Measurements from ENCODE around the gene FZR1.

Gene FZR1

GRCh38 chr19:3474614-3475013 is 31.5 kb upstream of the FZR1 start:
- no peak for DNase-seq

GRCh38 chr19:3475449-3475848 is 30.7 kb upstream of the FZR1 start:
- DNase-seq = no peak

- no peak for DNase-seq
Observed at GRCh38 chr19:3476830-3477229, 29.3 kb upstream of the FZR1 start.

- DNase-seq = no peak
Observed at GRCh38 chr19:3477506-3477905, 28.6 kb upstream of the FZR1 start.

GRCh38 chr19:3477951-3478350 is 28.2 kb upstream of the FZR1 start:
- no peak for DNase-seq

GRCh38 chr19:3478409-3479176 is 27.5 kb upstream of the FZR1 start:
- DNase-seq = no peak

GRCh38 chr19:3479177-3479833 is 26.8 kb upstream of the FZR1 start:
- peak; percentile 44 for DNase-seq

GRCh38 chr19:3479834-3480215 is 26.3 kb upstream of the FZR1 start:
- no peak for DNase-seq

- no peak for DNase-seq
Observed at GRCh38 chr19:3480383-3481091, 25.6 kb upstream of the FZR1 start, which contains the start of gene SMIM24. Gene SMIM24 (minus strand): TSS chr19:3480525. CDS start chr19:3480463, 62 bp downstream.

- no peak for DNase-seq
Observed at GRCh38 chr19:3481241-3482090, 24.6 kb upstream of the FZR1 start.

GRCh38 chr19:3482507-3483225 is 23.4 kb upstream of the FZR1 start:
- no peak for DNase-seq

- no peak for DNase-seq
Observed at GRCh38 chr19:3483226-3483628, 22.9 kb upstream of the FZR1 start, which contains the start of gene SMIM44. Gene SMIM44 (minus strand): TSS chr19:3483441. CDS start chr19:3483403, 38 bp downstream.

- DNase-seq = no peak
Observed at GRCh38 chr19:3491396-3492119, 14.6 kb upstream of the FZR1 start.

- DNase-seq = no peak
Observed at GRCh38 chr19:3492131-3492839, 13.8 kb upstream of the FZR1 start.

- no peak for DNase-seq
Observed at GRCh38 chr19:3492919-3493318, 13.2 kb upstream of the FZR1 start.

- DNase-seq = no peak
Observed at GRCh38 chr19:3493651-3494050, 12.5 kb upstream of the FZR1 start.

- no peak for DNase-seq
Observed at GRCh38 chr19:3494051-3494450, 12.1 kb upstream of the FZR1 start.

- peak; percentile 44 for DNase-seq
Observed at GRCh38 chr19:3494559-3494958, 11.6 kb upstream of the FZR1 start.

GRCh38 chr19:3496392-3497273 is 9.5 kb upstream of the FZR1 start:
- DNase-seq = no peak

Measured in activated CD8-positive, alpha-beta memory T cell treated with anti-CD3 and anti-CD28 coated beads, Interleukin-2, amount 50 U/mL, for 4 hours (primary cell).